Tibial artery (tissue), 4 donors: ENCODE results near the gene GABRG3.

Source experiments
- DNase-seq, 2 donors: peaks; one replicate each; pipeline ENCODE4 v3.0.0-alpha.2; 2019
- H3K27ac ChIP-seq, 2 donors: fragments of 200-600 bp; sonication (generic) in 1 of 2; 1 replicate in 1 of 2; 2 replicates in 1 of 2; pipeline ENCODE4 v1.5.1; 2018 to 2019; ENCODE audit warnings: mild to moderate bottlenecking in 1 of 2
- H3K27me3 ChIP-seq, 2 donors: fragments of 200-600 bp; sonication (generic) in 1 of 2; one replicate each; pipeline versions ENCODE4 v1.5.1 to v1.6.0; 2016 to 2019
- H3K36me3 ChIP-seq, 3 donors: fragments of 200-600 bp; sonication (generic) in 2 of 3; one replicate each; pipeline ENCODE4 v1.5.1; 2016 to 2019; ENCODE audit warnings: mild to moderate bottlenecking in 2 of 3
- H3K4me1 ChIP-seq, 4 donors: fragments of 200-600 bp; sonication (generic) in 2 of 4; 1 replicate in 3 of 4; 2 replicates in 1 of 4; pipeline ENCODE4 v1.5.1; 2016 to 2019
- H3K4me3 ChIP-seq, 2 donors: fragments of 200-600 bp; sonication (generic) in 1 of 2; 1 replicate in 1 of 2; 2 replicates in 1 of 2; pipeline ENCODE4 v1.5.1; 2018 to 2019; ENCODE audit warnings: mild to moderate bottlenecking in 2 of 2
- H3K9me3 ChIP-seq, 3 donors: fragments of 200-600 bp; sonication (generic) in 1 of 3; one replicate each; pipeline ENCODE4 v1.5.1; 2016 to 2019
- intact Hi-C: fragments of 100-400 bp; cut with DNase I; formaldehyde crosslinking; loops from one replicate; pipeline ENCODE4 v1.15.0; 2023; ENCODE audit warnings: low total_unique reads
- TF ChIP-seq, protein P1 (sequence below), 2 experiments: fragments of 200-600 bp in 1 of 2; fragments of 450-650 bp in 1 of 2; IDR thresholded peaks; one replicate each; pipeline ENCODE4 v1.5.1; 2017 to 2019; ENCODE audit warnings: antibody characterized with exemption in 2 of 2, mild to moderate bottlenecking in 1 of 2, moderate library complexity in 1 of 2

Gene GABRG3

DNA sequence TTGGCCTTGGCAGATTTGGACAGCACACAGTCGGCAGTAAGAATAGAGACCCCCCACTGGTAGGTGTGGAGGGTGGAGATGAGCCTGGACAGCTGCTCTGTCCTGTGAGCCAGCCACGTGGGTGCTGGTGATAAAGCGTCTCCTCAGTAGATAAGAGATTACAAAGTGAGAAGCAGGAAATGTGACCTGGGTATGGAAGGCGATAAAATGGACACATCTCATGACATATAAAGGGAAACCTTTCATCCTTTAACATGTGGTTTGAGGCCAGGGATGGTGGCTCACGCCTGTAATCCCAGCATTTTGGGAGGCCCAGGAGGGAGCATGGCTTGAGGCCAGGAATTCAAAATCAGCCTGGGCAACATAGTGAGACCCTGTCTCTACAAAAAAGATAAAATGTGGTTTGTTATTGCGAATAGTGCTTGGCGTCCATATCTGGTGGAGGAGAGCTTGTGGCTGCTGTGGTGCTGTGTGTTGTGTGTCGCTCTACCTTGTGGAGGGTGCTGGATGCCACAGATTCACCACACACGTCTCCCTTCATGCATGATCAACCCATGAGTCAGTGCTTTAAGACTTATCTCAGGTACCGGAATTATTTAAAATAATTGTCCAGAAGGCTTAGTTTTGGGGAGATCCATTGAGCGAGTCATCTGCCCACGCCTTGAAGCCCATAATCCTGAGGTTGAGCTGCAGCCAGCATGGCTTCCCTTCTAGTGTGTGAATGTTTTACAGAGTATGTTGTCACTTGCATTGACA lies 157.0 kb downstream of the GABRG3 start:
- H3K27ac ChIP-seq = no peak overlapping the region
- H3K4me3 ChIP-seq = no peak overlapping the region
- H3K9me3 ChIP-seq = peaks cover 0 to 3% (median 0%) of the 10 kb centered on the region in 3 donors
- intact Hi-C loops = no loop called here
- TF ChIP-seq, protein P1, sequence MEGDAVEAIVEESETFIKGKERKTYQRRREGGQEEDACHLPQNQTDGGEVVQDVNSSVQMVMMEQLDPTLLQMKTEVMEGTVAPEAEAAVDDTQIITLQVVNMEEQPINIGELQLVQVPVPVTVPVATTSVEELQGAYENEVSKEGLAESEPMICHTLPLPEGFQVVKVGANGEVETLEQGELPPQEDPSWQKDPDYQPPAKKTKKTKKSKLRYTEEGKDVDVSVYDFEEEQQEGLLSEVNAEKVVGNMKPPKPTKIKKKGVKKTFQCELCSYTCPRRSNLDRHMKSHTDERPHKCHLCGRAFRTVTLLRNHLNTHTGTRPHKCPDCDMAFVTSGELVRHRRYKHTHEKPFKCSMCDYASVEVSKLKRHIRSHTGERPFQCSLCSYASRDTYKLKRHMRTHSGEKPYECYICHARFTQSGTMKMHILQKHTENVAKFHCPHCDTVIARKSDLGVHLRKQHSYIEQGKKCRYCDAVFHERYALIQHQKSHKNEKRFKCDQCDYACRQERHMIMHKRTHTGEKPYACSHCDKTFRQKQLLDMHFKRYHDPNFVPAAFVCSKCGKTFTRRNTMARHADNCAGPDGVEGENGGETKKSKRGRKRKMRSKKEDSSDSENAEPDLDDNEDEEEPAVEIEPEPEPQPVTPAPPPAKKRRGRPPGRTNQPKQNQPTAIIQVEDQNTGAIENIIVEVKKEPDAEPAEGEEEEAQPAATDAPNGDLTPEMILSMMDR (IDR thresholded peaks at IDR 0.05) = no peak
- no peaks in the 10 kb centered on the region for H3K27me3 ChIP-seq
- no peak for DNase-seq
- H3K4me1 ChIP-seq = no peaks in the 10 kb centered on the region
- H3K36me3 ChIP-seq = no peaks in the 10 kb centered on the region

DNA sequence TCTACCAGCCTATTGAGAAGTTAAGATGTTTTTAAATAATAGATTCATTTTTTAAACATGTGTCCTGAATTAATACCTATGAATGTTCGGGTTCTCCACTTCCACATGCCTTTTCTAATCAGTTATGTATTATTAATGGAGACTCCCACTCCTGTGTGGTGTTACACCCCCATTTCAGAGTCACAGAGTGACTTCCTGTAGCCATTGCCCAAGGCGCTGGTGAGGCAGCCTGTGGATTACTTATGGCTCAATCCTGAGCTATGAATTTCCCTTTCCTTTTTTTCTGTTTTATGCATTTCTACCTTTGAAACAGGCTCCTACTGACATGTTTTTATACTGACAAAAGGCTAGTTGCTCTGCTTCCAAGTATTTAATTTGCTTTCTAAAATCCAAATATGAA lies 162.3 kb downstream of the GABRG3 start:
- TF ChIP-seq, protein P1 (IDR thresholded peaks at IDR 0.05) = no peak
- no peaks in the 10 kb centered on the region for H3K36me3 ChIP-seq
- H3K27me3 ChIP-seq = no peaks in the 10 kb centered on the region
- H3K27ac ChIP-seq = no peak overlapping the region
- intact Hi-C loops = no loop called here
- H3K4me3 ChIP-seq = no peak overlapping the region
- DNase-seq = no peak
- peaks cover 0 to 3% (median 0%) of the 10 kb centered on the region in 3 donors for H3K9me3 ChIP-seq
- no peaks in the 10 kb centered on the region for H3K4me1 ChIP-seq

DNA sequence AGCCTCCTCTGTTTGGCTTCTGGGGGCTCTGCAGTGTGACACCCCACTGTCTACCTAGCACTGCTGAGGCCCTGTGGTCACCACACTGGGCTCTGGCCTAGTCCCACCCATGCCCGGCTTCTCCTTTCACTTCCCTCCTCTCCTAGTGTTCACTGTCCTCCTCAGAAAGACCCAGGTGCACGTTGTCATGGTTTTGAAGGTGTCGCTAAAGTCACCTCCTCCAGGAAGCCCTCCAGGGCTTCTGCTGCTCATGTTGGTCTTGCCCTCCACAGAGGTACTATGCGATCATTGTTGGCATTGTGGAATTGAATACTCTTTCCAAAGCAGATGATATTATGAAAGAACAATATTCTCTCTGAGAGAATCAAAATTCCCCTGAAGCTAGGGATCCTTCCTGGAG lies 163.5 kb downstream of the GABRG3 start:
- Histone ChIP-seq H3K9me3 (peaks cover 0 to 3% (median 0%) of the 10 kb centered on the region in 3 donors), H3K36me3 (no peaks in the 10 kb centered on the region), H3K4me3 (no peak overlapping the region), H3K4me1 (no peaks in the 10 kb centered on the region), H3K27me3 (no peaks in the 10 kb centered on the region), H3K27ac (no peak overlapping the region)
- no peak for DNase-seq
- TF ChIP-seq, protein P1 (IDR thresholded peaks at IDR 0.05) = no peak
- intact Hi-C loops = no loop called here

DNA sequence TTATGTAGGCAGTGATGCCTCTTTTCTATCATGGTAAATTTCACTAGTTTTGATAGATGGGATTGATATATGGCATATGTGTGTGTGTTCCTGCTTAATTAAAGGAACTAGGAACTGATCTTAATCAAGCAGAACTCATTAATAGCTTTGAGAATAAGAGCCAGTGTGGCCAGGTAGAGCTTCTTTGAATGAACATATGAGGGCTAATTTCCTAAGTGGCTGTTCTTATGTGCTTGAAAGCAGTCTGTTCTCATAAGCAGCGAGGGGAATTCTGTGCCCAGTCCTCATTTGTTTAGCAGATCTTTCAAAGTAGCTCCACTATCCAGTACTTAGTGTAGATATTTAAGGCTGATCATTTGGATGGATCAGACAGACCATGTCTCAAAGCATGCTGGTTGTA lies 164.2 kb downstream of the GABRG3 start:
- no peaks in the 10 kb centered on the region for H3K36me3 ChIP-seq
- H3K4me1 ChIP-seq = no peaks in the 10 kb centered on the region
- no peak overlapping the region for H3K27ac ChIP-seq
- H3K4me3 ChIP-seq = no peak overlapping the region
- TF ChIP-seq, protein P1 (IDR thresholded peaks at IDR 0.05) = no peak
- DNase-seq = no peak
- intact Hi-C loops = no loop called here
- H3K9me3 ChIP-seq = no peaks in the 10 kb centered on the region
- no peaks in the 10 kb centered on the region for H3K27me3 ChIP-seq

DNA sequence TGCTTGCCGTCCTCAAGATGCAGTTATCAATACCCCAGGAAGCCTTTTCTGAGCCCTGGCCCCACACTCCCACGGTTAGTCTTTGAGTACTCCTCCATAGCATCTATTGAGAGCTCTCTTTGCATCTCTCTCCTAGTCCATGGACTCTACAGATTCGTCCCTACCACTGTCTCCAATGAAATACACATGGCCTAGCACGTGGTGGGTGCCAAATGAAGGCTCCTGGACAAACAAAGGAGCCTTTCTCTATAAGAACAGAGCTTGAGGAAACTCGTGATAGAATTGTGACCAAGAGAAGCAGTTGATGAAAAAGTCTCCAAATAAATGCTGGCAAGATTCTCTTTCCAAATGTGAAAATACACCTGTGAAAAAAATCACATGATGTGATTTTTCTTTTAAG lies 166.1 kb downstream of the GABRG3 start:
- TF ChIP-seq, protein P1 (IDR thresholded peaks at IDR 0.05) = no peak
- DNase-seq = no peak
- H3K27me3 ChIP-seq = no peaks in the 10 kb centered on the region
- intact Hi-C loops = no loop called here
- no peak overlapping the region for H3K27ac ChIP-seq
- H3K4me3 ChIP-seq = no peak overlapping the region
- H3K9me3 ChIP-seq = no peaks in the 10 kb centered on the region
- H3K36me3 ChIP-seq = no peaks in the 10 kb centered on the region
- H3K4me1 ChIP-seq = no peaks in the 10 kb centered on the region
